NCI-H2196 treated with DMSO at 0.1 percent for 48 hours (cell line): ENCODE data around the gene UVSSA.
"Not testable (repeated sequence)": the region's sequence is repeated elsewhere in the genome, so short reads cannot be mapped to it uniquely, and the experiment has no call there.

Experiments used
- DNase-seq: peaks from one replicate; lab custom pipeline; 2025; ENCODE audit not compliant: unreplicated experiment; lab: John Stamatoyannopoulos, UW

Gene UVSSA

GRCh38 chr4:1416051-1416947 is 69.3 kb downstream of the UVSSA start:
- DNase-seq = no peak

DNA sequence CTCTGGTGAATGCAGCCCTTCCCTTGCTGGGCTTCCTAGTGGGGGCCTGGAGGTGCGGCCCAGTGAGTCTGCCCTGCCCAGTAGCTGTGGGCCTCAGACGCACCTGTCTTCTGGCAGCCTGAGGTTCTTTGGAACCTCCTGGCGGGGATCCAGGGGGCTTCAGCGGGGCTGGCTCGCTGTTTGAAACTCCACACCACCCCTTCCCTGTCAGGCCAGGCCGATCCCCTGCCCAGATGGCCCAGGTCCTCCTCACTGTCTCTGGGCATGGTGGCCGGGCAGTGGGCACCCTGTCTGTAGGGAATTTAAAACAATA is 69.9 kb downstream of the UVSSA start:
- no peak for DNase-seq

DNA sequence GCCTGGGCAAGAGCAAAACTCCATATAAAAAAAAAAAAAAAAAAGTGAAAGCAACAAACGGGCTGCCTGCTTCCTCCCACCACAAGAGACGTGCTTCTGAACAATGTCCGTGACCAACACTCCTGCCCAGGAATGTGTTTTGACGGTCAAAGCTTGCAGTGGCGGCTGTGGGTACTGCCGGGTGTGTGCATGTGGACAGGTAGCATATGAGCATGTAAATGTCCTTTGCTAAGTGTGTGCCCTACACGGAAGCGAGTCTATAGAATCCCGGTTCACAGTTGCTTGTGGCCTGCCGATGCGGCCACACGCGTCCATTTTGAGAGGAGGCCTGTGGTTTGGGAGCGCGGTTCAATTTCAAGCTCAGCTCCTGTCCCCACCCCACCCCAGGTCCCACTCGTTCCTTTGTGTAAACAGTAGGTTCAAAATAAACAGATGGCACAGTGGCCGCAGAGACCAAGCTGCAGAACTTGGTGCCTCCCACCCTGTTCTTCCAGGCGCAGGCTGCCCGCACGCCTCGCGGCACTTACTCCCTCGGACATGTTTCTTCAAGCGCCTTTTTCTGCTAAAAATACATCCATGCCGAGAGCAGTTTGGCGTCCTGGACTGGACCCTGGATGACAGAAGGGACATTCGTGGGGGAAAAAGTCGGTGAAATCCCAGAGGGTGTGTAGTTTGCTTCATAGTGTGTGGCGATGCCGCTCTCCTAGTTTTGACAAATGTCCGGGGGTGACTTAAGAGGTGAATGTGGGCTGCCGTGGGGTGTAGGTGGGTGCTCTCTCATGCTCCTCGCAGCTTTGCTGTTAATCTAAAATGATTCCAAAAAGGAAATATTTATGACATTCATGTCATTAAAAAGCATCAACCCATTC is 70.7 kb downstream of the UVSSA start:
- DNase-seq = no peak

DNA sequence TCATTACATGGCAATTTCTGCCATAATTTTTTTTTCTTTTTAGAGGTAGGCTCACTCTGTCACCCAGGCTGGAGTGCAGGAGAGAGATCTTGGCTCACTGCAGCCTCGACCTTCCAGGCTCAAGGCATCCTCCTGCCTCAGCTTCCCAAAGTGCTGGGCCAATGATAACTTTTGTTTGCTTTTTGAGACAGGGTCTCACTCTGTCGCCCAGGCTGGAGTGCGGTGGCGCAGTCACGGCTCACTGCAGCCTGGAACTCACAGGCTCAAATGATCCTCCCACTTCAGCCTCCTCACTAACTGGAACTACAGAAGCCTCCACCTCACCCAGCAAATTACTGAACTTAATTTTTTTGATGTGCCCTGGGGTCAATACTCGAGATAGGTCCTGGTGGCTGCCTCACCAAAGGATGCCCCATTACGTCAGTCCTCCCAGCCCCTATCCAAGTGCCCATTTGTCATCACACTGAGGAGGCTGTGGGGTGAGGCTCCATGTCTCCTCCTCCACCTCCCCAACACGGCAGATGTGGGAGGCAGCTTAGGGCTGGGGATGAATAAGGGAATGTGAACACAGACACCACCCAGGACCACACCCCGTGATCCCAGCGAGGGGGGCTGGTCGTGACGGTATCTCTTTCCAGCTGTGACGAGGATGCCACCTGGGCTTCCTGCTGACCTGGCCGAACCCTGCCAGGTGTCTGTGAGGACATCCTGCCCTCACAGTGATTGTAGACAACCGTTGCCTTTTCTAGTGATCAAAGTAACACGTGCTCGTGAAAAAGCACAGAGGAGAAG is 71.7 kb downstream of the UVSSA start:
- no peak for DNase-seq

DNA sequence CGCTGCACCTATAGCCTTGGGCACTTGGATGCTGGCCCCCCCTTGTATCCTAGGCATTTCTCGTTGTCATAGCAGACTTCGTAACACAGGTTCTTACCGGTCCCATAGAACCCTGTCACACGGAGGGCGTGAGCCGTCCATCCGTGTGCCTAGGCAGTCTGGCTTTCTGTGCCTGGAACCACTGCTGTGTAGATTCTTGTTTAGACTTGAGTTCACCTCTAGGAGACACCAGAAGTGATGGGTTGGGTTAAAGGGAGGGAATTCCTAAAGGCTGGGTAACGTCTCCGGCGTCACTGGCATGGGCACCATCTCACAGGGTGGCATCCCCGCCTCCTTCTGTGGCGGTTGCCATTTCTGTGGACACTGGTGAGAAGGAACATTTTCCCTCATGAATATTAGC is 72.7 kb downstream of the UVSSA start:
- no peak for DNase-seq

DNA sequence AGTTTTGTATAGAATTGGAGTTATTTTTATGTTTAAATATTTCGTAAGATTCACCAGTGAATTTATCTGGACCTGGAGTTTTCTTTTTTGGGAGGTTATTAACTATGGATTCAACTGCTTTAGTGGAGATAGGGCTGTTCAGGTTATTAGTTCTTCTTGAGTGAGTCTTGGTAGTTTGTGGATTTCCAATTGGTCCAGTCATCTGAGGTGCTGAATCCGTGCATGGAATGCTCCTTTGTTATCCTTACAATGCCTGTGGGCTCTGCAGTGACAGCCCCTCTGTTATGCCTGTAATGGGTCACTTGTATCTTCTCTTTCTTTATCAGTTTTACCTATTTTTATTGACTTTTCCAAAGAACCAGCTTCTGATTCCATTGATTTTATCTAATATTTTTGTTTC is 74.6 kb downstream of the UVSSA start:
- DNase-seq = no peak

DNA sequence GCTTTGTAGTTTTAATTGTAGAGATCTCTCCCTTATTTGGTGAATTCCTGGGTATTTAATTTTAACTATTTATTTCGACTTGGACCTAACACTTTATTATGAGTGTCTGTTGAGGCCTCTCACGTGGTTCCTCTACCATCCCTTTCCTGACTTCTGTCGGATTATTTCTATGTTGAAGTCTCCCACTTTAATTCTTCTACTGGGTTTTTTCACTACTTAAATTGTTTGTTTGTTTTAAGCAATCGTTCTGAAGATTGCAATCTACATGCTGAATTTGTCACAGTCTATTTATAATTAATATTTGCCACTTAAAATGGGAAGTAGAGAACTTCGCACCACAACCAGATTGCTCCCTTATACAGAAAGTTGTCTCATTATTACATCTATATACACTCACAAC is 80.0 kb downstream of the UVSSA start:
- DNase-seq = no peak

- DNase-seq = not testable (repeated sequence)
Measured at GRCh38 chr4:1443688-1444172, 96.7 kb downstream of the UVSSA start.
